GM21717 (cell line): Measurements from ENCODE around the gene EXT2.

Source experiments
- ATAC-seq: cut with Tn5 transposase; IDR thresholded peaks from one replicate; pipeline ENCODE4 v1.9.1; 2021; ENCODE audit warnings: mild to moderate bottlenecking, moderate library complexity; ENCODE audit not compliant: unreplicated experiment

Gene EXT2

DNA sequence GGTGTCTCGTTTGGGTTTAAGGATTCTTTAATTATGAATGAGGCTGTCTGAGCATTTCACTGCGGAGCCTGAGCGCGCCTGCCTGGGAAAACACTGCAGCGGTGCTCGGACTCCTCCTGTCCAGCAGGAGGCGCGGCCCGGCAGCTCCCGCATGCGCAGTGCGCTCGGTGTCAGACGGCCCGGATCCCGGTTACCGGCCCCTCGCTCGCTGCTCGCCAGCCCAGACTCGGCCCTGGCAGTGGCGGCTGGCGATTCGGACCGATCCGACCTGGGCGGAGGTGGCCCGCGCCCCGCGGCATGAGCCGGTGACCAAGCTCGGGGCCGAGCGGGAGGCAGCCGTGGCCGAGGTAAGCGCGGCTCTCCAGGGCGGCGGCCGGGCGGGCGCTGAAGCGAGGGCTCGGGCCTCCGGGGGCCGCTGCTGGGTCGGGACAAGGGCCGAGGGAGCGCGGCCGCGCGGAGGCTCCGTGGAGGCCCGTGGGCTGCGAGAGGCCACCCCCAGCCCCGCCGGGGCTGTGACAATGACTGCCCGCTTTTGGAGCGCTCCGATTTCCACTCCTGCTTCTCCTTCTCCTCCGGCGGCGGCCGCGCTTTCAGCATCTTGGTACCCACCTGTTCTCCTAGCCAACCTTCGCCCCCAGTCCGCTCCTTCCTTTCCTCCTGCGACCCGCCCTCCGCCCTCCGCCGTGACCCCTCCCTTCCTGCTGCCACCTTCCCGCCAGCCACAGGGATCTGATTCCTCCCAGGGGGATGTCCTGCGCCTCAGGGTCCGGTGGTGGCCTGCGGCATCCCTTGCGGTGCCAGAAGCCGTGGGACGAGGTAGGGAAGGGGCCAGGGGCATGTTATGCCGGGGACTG is at the start of gene EXT2:
TSS of gene EXT2 (plus strand) at position 173 of the 854 bp plus-strand sequence. CDS start 12,035 bp downstream, outside the sequence.
- ATAC-seq, result peak; percentile 90

DNA sequence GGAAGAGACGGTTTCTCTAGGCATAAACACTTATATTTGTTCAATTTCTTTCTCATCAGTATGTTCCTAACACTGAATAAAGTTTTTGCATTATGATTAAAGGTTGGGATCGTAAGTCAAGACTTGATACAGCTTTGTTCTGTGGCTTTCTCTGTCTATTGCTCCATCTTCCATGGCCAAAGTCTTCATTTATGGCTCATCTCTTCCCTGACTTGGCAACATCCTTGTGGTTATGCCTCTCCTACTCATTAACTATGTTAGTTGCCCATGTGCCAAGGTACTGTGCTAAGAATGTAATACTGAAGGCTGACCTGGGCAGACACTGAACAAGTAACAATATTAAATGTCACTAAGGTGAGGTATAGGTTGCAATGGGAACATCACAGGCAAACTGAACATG is 49.3 kb upstream of the EXT2 start:
- no peak for ATAC-seq

DNA sequence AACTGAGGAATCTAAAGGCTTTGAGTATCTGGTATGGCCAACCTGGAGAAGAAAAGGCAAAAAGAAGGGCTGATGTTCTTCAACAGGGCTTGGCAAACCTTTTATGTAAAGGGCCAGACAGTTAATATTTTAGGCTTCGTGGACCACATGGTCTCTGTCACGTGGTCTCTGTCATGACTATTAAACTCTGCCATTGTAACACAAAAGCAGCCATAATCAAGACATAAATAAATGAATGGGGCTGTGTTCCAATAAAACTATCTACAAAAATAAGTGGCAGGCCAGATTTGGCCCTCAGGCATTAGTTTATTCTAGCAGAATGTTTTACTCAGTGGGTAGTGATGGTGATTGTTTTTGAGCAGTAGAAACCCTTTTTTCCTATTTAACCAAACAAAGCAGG is 48.2 kb upstream of the EXT2 start:
- no peak for ATAC-seq

DNA sequence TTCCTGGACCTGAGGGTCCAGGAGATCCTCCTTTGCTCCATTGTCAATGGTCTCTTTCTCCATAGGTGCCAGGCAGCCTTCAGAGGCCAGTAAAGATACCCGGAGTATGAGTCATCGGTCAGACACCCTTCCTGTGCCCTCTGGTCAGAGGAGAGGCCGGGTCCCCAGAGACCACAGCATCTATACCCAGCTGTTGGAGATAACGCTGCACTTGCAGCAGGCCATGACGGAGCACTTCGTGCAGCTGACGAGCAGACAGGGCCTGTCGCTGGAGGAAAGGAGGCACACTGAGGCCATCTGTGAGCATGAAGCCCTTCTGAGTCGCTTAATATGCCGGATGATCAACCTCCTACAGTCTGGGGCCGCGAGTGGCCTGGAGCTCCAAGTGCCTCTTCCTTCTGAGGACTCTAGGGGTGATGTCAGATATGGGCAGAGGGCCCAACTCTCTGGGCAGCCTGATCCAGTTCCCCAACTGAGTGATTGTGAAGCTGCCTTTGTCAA is 47.5 kb upstream of the EXT2 start, which contains the start of gene ACCSL:
TSS of gene ACCSL (plus strand) at position 51 of the 501 bp plus-strand sequence. CDS start at position 107, 56 bp downstream.
- no peak for ATAC-seq

DNA sequence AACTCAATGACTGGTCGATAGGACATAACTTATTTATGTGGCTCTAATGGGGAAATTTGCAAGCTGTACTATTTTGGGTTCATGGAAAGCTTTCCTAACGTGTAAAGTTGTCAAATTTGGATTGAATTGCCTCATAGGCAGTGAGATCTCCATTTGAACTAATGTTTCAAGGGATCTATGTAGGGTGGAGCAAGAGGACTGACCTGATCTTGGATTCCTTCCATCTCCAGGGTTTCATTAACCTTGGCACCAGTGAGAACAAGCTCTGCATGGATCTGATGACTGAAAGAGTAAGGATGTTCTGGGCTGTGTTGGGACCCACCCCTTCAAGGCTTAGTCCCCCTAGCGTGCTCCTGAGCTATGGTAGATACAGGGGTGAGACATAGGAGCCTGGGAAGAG is 45.6 kb upstream of the EXT2 start:
- ATAC-seq, result no peak

DNA sequence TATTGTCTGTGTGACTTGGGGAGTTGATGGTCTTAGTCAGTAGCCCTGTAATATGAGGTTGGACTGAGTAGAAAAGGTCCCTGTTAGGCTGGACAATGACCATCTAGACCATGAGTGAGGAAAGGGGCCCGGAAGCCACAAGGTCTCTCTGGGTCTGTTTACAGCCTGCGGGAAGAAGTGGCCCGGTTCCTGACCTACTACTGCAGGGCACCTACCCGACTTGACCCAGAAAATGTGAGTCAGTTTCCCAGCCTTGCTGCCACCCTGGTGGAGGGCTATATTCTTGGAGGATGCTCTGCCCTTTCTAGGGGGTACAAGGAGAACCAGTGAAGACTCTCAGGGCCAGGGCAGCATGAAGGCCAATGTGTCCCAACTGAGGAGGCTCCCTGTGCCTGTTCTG is 44.3 kb upstream of the EXT2 start:
- ATAC-seq, result no peak

DNA sequence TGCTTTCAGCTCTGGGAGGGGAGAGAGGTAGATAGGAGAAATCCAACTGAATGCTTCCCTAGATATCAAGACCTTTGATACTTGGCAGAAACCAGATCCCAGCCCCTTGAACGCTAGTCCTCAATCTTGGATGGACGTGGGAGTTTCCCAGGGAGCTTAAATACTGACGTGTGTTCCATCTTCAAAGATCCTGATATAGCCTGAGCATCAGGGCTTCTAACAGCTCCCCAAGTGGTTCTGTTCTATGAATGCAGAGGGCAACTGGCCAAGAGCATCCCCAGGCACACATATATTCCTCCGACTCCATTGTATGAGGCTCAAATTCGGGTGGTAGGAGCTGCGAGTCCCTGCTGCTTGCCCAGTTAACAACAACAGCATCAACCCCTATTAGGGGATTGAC is 38.1 kb upstream of the EXT2 start:
- no peak for ATAC-seq

DNA sequence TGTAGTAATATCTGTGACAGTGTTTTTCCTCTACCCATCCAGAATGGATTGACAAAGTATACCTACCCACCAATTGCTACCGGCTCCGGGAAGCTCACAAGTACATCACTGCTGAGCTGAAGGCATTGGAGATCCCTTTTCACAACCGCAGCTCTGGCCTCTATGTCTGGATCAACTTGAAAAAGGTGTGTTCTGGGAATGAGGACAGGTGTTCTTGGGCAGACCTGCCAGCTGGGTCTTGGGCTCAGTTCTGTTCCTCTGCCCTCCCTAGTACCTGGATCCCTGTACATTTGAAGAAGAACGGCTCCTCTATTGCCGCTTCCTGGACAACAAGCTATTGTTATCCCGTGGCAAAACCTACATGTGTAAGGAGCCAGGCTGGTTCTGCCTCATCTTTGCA is 37.2 kb upstream of the EXT2 start:
- ATAC-seq, result no peak

DNA sequence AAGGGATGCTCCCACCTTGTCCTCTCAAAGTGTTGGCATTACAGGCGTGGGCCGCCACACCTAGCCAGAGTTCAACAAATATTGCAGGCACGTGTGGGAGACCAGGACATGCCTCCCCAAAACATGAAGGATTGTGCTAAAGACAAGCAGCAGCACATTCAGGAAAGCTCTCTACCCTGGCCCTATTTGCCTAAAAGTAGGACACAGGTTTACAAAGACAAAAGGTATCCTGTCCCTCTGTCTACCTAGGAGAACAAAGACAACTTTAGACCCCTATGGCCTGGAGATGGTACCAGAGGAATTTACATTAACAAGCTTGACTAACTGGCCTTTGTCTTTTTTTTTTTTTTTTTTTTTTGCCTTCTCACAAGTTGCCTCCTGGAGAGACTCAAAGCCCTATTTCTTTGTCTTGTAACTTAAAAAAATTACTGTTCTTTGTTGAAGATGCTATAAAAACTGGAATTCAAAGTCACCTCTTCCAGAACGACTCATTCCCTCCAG is 30.3 kb upstream of the EXT2 start:
- ATAC-seq, result no peak

DNA sequence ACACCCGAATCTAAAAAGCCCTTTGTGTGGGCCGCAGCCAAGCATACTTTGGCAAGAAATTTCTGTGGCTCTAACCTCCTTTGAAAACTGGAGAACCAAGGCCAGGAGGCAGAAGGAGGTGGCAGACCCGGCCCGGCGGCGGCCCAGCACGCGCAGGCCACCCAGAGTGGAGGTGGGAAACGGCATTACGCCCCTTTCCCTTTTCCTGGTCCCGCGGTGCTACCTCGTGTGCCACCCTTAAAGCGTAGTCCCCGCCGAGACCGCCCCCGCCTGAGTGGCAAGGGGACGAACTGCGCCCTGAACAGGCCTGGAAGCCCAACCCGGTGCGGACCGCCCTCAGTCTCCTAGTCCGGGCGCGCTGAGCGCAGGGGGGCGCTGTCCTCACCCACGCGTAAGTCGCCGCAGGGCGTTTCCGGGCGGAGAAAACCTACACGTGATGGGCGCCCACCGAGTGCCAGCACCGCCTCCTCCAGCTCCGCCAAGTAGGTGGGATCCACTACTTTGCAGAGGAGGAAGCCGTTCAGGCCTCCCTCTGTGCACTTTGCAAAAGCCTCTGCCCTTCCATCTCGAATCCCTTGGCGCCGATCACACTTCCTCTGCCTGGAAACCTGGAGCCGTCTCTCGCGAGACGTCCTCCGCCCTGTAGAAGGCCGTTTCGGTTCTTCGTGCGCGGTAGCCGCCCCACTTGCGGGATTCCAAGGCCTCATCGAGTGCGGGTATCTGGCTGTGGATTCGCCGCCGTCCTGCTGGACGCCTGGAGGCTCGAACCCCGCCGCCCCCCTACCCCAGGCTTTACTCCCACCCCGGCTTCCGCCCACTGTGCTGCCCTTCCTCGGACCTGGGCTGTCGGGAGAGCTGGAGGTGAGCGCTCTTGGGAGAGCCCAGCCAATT is 29.4 kb upstream of the EXT2 start, which contains the start of gene ACCS:
TSS of gene ACCS (plus strand) at position 430 of the 891 bp plus-strand sequence. CDS start 1,358 bp downstream, outside the sequence.
- peak; percentile 94 for ATAC-seq

DNA sequence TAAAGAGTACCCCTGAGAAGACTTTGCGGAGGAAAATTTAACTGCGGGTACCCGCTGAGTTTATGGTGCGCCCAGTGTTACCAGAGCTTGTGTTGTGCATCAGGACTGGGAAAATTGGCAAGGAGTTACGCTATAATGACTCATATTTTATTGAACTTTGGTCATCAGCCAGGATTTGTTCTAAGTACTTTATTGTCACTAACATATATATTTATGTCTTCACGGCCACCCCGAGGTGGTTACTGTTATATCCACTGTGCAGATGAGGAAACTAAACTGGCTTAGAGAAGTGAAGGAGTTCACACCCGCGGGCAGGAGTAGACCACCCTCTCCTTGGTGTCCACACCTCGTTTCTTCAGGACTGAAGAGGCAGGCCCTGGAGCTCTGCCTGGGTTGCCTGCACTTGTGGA is 28.7 kb upstream of the EXT2 start:
- ATAC-seq, result no peak

DNA sequence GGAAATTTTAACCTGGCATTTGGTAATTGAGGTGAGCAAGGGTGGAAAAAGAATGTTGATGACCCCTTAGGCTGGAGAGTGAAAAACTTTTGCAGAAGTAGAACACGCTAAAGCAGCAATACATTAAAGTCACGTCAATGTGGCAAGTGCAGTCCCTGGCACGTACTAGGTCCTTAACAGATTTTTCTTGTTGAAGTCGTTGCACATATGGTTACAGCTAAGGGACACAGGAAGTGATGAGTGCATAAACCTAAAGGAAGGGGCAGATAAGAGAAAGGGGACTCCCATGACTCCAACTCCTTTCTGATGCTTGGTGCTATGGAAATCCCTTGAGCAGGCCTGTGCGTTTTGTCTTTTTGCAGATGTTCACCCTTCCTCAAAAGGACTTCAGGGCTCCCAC is 28.2 kb upstream of the EXT2 start:
- no peak for ATAC-seq

DNA sequence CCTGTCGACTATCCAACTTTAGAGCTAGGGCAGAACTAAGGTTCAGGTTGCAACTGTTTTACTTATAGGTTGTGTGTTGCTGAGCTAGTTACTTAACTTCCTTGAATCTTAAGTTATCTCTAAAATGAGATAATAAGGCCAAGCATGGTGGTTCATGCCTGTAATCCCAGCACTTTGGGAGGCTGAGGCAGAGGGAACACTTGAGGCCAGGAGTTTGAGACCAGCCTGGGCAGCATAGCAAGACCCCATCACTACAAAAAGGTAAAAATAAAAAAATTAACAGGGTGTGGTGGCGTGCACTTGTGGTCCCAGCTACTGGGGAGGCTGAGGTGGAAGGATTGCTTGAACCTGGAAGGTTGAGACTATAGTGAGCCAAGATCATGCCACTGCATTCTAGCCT is 27.3 kb upstream of the EXT2 start:
- no peak for ATAC-seq

DNA sequence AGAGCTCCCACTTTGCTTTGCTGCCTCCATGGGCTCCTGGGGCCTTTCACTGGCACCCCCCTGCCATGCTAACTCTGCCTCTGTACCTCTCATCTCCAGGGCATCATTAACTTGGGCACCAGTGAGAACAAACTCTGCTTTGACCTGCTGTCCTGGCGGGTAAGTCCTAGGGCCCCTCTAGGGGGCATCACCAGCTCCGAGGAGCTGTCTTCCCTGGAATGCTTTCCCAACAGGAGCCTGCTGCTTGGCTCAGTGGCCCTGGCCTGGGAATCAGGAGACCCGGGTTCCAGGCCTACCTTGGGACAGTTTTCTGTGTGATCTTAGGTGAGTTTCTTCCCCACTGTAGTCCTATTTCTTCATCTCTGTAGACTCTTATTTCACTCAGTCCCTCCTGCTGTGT is 24.3 kb upstream of the EXT2 start:
- no peak for ATAC-seq

DNA sequence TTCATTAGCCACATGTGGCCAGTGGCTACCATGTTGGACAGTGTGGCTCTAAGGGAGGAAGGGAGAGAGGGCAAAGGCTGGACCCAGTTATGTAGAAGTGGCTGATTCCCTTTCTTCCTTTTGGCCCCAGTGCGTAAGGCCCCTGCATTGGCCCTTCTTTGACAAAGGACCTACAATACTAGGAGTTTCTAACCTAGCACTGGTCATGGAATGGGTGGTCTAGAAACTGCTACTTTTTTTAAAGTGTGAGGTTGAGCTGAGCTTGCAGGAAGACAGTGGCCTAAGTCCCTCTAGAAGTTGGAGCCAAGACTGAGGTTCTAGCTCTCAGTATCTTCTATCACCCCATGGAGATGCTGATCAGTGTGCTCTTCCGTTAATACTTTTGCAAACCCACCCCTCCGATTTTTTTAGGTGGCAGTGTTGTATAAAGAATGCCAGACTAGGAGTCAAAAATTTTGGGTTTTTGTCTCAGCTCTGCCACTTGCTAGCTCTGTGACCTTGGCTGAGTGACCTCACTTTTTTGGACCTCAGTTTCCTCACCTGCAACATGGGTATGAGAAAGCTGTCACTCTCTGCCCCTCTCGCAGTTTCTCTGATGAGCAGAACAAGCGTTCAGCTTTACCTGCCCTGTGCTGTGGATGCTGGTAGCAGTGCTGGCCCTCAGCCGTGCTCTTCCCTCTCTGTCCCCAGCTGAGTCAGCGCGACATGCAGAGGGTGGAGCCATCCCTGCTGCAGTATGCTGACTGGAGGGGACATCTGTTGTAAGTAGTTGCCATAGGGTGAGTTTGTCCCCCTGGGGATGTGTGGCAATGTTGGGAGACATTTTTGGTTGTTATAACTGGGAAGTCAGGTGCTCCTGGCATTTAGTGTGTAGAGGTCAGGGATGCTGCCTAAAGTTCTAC is 22.5 kb upstream of the EXT2 start:
- no peak for ATAC-seq

DNA sequence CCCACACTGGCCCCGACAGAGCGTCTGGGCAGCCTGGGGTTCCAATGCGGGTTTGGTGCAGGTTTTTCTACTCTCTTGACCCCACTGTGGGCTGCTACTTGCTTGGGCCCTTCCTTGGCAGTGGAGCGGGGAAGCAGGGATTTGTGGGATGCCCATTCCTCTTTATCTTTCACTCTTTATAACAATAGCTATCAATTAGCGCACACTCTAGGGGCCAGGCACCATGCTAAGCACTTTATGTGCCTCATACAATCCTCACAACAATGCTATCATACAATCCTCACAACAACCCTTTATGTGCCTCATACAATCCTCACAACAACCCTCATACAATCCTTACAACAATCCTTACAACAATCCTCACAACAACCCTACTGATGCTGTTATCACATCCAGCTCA is 16.7 kb upstream of the EXT2 start:
- ATAC-seq, result no peak

DNA sequence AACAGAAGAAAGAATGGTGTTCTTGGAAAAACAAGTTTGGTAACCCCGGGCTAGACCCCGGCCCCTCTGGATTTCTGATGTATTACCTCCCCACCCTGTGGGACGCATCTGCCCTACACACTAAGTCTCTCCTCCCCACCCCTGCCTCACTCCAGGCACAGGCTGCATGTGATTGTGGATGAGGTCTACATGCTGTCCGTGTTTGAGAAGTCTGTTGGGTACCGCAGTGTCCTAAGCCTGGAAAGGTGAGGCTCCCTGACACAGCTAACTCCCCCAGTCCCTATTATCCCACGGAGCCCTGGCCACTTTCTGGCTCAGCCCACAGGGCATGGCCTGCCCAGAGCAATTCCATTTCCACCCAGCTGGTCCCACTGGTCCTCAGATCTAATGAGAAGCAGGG is 16.1 kb upstream of the EXT2 start:
- ATAC-seq, result no peak

DNA sequence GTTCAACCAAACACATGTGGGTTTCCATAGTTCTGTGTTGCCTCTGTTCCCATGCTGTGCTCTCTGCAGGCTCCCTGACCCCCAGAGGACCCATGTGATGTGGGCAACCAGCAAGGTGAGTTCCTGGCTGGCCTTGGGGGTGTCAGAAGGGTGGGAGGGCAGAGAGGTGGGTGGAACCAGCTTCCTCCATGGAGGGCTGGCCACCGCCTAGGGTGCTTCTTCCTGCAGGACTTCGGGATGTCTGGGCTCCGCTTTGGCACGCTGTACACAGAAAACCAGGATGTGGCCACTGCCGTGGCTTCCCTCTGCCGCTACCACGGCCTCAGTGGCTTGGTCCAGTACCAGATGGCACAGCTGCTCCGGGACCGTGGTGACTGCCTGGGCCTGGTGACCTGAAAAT is 14.5 kb upstream of the EXT2 start:
- ATAC-seq, result no peak

DNA sequence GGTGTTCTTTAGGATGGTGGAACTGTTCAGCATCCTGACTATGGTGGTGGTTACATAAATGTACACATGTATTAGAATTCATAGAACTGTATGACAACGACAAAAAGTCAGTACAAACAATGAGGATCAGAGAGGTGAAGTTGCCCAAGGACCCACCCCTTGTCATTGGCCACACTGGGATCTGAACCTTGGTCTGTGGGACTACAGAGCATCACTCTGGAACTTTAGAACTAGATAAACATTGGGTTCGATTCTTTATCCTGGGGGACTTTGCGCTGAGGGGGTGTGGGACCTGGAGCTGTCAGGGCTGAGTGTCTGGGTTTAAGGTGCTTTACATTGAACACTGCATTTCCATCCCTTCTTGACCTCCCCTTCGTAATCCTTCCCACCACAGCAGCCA is 12.8 kb upstream of the EXT2 start:
- ATAC-seq, result no peak

DNA sequence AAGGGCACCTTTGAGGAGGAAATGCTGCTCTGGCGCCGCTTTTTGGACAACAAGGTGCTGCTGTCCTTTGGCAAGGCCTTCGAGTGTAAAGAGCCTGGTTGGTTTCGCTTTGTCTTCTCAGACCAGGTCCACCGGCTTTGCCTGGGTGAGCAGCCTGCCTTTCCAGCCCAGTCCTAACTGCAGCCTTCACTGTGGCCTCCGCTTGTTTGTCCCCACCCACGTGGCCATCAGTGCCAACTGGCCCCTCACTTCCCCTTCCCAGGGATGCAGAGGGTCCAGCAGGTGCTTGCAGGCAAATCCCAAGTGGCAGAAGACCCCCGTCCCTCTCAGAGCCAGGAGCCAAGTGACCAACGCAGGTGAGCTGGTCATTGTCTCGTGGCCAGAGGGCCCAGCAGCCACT is 12.0 kb upstream of the EXT2 start:
- no peak for ATAC-seq
